ENCODE measurements around the gene KCNK15. TPM values are rescaled to one million over a fixed set of nuclear protein-coding genes. Genes with fewer than 3 reads are reported as not detected.
A peak's percentile ranks its signal among the peaks of the same experiment; 100 is the strongest.

The KCNK15 gene
- total and polyA plus RNA-seq, 2 experiments from 2014 or later: 0.32 TPM; not detected in 1

DNA sequence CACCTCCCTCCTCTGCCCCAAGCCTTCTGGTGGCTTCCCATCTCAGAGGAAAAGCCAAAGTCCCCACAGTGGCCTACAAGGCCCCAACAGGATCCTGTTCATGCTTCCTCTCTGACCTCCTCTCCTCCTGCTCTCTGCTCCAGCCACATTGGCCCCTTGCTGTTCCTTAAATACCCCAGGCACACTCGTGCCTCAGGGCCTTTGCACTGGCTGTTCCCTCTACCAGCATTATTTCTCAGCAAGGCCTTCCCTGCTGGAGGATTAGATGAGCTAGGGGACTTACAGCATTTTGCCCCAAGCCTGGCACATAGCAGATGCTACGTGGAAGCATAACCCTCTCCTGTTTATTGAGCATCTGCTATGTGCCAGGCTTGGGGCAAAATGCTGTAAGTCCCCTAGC lies 22.7 kb upstream of the KCNK15 start:
- Histone ChIP-seq H3K9me3 (ENCODE audit: low read depth) (no peaks in the 10 kb centered on the region), H3K36me3 (no peaks in the 10 kb centered on the region), H3K4me1 (ENCODE audit: low read depth) (no peaks in the 10 kb centered on the region), H3K27ac (no peak overlapping the region), H3K27me3 (no peaks in the 10 kb centered on the region), H3K4me3 (no peak overlapping the region)
- DNase-seq (ENCODE audit: low read depth in 1 of 2, low spot score in 1 of 2): no peak
- TF ChIP-seq, protein P1, sequence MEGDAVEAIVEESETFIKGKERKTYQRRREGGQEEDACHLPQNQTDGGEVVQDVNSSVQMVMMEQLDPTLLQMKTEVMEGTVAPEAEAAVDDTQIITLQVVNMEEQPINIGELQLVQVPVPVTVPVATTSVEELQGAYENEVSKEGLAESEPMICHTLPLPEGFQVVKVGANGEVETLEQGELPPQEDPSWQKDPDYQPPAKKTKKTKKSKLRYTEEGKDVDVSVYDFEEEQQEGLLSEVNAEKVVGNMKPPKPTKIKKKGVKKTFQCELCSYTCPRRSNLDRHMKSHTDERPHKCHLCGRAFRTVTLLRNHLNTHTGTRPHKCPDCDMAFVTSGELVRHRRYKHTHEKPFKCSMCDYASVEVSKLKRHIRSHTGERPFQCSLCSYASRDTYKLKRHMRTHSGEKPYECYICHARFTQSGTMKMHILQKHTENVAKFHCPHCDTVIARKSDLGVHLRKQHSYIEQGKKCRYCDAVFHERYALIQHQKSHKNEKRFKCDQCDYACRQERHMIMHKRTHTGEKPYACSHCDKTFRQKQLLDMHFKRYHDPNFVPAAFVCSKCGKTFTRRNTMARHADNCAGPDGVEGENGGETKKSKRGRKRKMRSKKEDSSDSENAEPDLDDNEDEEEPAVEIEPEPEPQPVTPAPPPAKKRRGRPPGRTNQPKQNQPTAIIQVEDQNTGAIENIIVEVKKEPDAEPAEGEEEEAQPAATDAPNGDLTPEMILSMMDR (IDR thresholded peaks at IDR 0.05; ENCODE audit: low read depth, low read length): no peak

DNA sequence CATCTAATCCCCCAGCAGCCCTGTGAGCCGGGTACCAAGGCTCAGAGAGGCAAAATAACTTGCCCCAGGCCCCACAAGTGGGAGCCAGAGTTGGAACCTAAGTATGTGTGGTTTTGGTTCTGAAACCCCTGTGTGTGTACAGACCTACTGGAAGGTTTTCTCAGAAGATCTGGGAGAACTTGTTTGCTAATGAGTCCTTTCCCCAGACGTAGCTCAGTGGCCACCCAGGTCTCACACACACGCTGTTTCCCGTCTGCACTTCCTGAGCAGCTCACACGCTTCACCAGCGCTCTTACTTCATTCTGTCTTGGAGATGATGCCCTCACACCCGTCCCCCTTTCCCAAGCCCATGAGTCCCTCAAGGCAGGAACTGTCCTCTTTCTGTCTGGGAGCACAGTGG lies 22.3 kb upstream of the KCNK15 start:
- H3K27me3 ChIP-seq: no peaks in the 10 kb centered on the region
- TF ChIP-seq, protein P1 (IDR thresholded peaks at IDR 0.05; ENCODE audit: low read depth, low read length): no peak
- H3K36me3 ChIP-seq: no peaks in the 10 kb centered on the region
- no peaks in the 10 kb centered on the region for H3K9me3 ChIP-seq (ENCODE audit: low read depth)
- peak in 1 of 2 donors; percentile 42 for DNase-seq (ENCODE audit: low read depth in 1 of 2, low spot score in 1 of 2)
- no peaks in the 10 kb centered on the region for H3K4me1 ChIP-seq (ENCODE audit: low read depth)
- H3K4me3 ChIP-seq: no peak overlapping the region
- no peak overlapping the region for H3K27ac ChIP-seq

DNA sequence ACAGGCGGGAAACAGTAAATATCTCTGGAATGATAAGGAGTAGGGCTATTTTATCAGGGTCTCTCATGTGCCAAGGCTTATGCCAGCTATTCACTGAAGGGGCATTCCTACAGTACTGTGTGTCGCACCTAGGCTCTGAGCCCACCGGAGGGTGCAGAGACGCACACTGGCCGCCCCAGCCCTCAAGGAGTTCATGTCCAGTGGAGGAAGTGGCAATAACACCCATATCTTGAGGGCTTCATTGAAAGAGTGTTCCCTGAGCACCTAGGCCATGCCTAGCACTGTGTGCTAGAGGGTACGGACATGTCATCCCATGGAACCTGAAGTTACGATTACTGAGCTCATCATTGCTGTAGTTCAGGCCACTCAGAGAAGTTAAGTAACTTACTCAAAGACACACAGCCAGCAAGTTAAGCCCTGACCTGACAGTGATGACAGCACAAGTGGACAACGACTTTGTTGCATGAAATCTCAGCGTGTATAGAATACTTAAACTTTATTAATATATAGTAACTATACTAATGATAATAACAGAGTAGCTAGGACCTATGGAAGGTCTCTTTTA lies 21.8 kb upstream of the KCNK15 start:
- Histone ChIP-seq H3K27ac (no peak overlapping the region), H3K36me3 (no peaks in the 10 kb centered on the region), H3K9me3 (ENCODE audit: low read depth) (no peaks in the 10 kb centered on the region), H3K4me3 (no peak overlapping the region), H3K4me1 (ENCODE audit: low read depth) (peaks cover 1% of the 10 kb centered on the region), H3K27me3 (no peaks in the 10 kb centered on the region)
- no peak for DNase-seq (ENCODE audit: low read depth in 1 of 2, low spot score in 1 of 2)
- TF ChIP-seq, protein P1 (IDR thresholded peaks at IDR 0.05; ENCODE audit: low read depth, low read length): no peak

DNA sequence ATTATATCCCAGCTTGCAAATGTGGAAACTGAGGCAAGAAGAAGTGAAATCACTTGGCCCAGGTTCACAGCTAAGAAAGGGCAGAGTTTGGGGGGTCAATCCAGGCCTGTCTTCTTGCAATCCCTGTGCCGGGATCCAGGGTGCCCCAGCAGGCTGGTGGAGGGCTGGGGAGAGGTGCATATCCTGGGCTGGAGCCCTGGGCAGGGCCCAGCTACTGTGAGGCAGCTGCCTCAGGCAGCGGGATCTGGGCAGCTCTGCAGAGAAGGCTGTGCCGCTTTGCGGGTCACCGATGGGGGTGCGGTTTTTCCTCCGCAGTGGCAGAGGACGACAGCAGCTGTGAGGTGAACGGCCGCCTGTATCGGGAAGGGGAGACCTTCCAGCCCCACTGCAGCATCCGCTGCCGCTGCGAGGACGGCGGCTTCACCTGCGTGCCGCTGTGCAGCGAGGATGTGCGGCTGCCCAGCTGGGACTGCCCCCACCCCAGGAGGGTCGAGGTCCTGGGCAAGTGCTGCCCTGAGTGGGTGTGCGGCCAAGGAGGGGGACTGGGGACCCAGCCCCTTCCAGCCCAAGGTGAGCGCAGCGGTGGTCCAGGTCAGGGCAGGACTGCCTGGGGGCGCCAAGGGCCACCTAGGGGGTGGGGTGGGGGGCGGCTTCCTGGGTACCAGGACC lies 21.1 kb upstream of the KCNK15 start:
- Histone ChIP-seq H3K9me3 (ENCODE audit: low read depth) (no peaks in the 10 kb centered on the region), H3K27ac (no peak overlapping the region), H3K36me3 (no peaks in the 10 kb centered on the region), H3K27me3 (no peaks in the 10 kb centered on the region), H3K4me3 (no peak overlapping the region), H3K4me1 (ENCODE audit: low read depth) (peaks cover 3% of the 10 kb centered on the region)
- DNase-seq (ENCODE audit: low read depth in 1 of 2, low spot score in 1 of 2): no peak
- TF ChIP-seq, protein P1 (IDR thresholded peaks at IDR 0.05; ENCODE audit: low read depth, low read length): no peak

DNA sequence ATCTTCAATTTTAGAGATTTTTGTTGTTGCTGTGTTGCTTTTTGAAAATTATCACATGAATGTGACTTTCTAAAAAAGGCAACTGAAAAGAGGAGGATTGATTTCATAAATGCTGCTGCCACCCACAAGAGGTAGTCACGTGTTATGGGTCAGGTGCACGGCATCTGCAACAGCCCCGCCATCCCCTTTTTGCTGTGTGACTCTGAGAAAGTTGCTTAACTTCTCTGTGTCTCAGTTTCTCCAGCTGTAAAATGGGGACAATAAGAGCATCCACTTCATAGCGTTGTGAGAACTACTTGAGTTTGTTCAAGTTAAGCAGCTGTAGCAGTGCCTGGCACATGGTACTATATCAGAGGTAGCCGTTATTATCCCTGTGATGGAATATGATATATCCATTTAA lies 19.8 kb upstream of the KCNK15 start:
- no peaks in the 10 kb centered on the region for H3K36me3 ChIP-seq
- TF ChIP-seq, protein P1 (IDR thresholded peaks at IDR 0.05; ENCODE audit: low read depth, low read length): no peak
- no peak overlapping the region for H3K27ac ChIP-seq
- H3K4me1 ChIP-seq (ENCODE audit: low read depth): peaks cover 3% of the 10 kb centered on the region
- no peaks in the 10 kb centered on the region for H3K9me3 ChIP-seq (ENCODE audit: low read depth)
- no peak overlapping the region for H3K4me3 ChIP-seq
- no peak for DNase-seq (ENCODE audit: low read depth in 1 of 2, low spot score in 1 of 2)
- H3K27me3 ChIP-seq: no peaks in the 10 kb centered on the region
